HG03354 (cell line): ENCODE data around the gene IGSF10.

Experiments
- ATAC-seq: cut with Tn5 transposase; IDR thresholded peaks from one replicate; pipeline ENCODE4 v1.9.1; 2021; ENCODE audit warnings: mild to moderate bottlenecking; ENCODE audit not compliant: unreplicated experiment, poor library complexity, severe bottlenecking

Gene IGSF10

GRCh38 chr3:151462991-151463390 is 2.1 kb upstream of the IGSF10 start:
- no peak for ATAC-seq

GRCh38 chr3:151462278-151462780 is 1.5 kb upstream of the IGSF10 start:
- ATAC-seq = no peak

- ATAC-seq = no peak
Measured at GRCh38 chr3:151460228-151460627, 633 bp downstream of the IGSF10 start.

GRCh38 chr3:151459358-151459757 is 1.5 kb downstream of the IGSF10 start:
- ATAC-seq = no peak

- no peak for ATAC-seq
Measured at GRCh38 chr3:151456065-151456464, 4.8 kb downstream of the IGSF10 start.

- no peak for ATAC-seq
Measured at GRCh38 chr3:151452841-151453240, 8.0 kb downstream of the IGSF10 start.

- no peak for ATAC-seq
Measured at GRCh38 chr3:151452368-151452767, 8.5 kb downstream of the IGSF10 start.

GRCh38 chr3:151446002-151446340 is 14.9 kb downstream of the IGSF10 start:
- no peak for ATAC-seq

GRCh38 chr3:151445273-151446001 is 15.4 kb downstream of the IGSF10 start:
- ATAC-seq = no peak

GRCh38 chr3:151443583-151443982 is 17.3 kb downstream of the IGSF10 start:
- no peak for ATAC-seq

GRCh38 chr3:151440940-151441339 is 19.9 kb downstream of the IGSF10 start:
- ATAC-seq = no peak

GRCh38 chr3:151439652-151440125 is 21.2 kb downstream of the IGSF10 start:
- ATAC-seq = peak; percentile 84

GRCh38 chr3:151437906-151438305 is 23.0 kb downstream of the IGSF10 start:
- ATAC-seq = no peak

GRCh38 chr3:151436675-151437446 is 24.0 kb downstream of the IGSF10 start:
- ATAC-seq = no peak

- peak; percentile 83 for ATAC-seq
Measured at GRCh38 chr3:151434151-151434890, 26.5 kb downstream of the IGSF10 start.

GRCh38 chr3:151432616-151433372 is 28.1 kb downstream of the IGSF10 start:
- no peak for ATAC-seq

- ATAC-seq = no peak
Measured at GRCh38 chr3:151431940-151432339, 28.9 kb downstream of the IGSF10 start.

GRCh38 chr3:151430821-151431484 is 29.9 kb downstream of the IGSF10 start:
- no peak for ATAC-seq

- no peak for ATAC-seq
Measured at GRCh38 chr3:151428386-151428785, 32.5 kb downstream of the IGSF10 start.
